Activated CD4-positive, alpha-beta T cell treated with anti-CD3 and anti-CD28 coated beads for 1 hour (primary cell): Measurements from ENCODE around the gene RHOBTB1.

Experiments used
- DNase-seq: peaks from one replicate; pipeline ENCODE4 v3.0.0-alpha.2; 2020

RHOBTB1 gene

DNA sequence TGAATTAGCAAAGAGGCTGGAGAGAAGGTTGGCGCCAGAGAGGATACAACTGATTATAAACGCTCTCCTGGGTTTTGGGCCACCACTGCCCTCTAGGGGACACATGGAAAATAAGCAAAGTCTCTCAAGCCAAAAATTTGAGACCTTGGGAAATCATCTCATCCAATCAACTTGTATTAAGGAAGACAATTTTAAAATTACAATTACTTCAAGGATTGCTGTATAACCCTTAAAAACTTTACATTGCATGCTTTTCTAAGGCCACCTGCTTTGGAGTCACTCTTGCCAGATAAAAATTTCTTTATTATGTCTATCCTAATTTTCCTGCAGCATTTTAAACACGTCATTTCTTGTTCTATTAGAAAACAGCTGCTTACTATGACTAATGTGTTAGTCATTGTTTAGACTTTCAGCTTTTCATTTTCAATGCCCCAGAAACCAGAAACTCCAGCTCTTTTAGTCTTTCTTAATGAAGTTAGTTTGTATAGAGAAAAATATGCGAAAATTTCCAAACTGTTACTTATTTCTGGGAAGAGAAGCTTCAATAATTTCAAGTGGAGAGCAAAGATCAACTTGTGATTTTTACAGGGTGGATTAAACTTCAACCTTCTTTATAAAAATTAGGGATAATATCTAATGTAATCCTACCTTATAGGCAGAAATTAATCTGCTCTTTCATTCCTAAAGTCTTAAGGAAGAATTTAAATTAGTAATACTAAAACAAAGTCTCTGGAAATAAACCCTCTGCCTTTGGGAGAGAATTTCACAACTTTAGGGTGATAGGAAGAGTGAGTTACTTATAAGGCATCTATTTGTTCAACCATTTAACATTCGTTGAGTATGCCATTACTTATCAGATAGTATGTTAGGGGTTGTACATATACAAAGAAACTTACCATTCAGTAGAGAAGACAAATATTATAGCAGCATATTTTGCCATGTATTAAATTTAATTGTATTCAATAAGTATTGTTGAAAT is 20.6 kb upstream of the RHOBTB1 start:
- DNase-seq: no peak

DNA sequence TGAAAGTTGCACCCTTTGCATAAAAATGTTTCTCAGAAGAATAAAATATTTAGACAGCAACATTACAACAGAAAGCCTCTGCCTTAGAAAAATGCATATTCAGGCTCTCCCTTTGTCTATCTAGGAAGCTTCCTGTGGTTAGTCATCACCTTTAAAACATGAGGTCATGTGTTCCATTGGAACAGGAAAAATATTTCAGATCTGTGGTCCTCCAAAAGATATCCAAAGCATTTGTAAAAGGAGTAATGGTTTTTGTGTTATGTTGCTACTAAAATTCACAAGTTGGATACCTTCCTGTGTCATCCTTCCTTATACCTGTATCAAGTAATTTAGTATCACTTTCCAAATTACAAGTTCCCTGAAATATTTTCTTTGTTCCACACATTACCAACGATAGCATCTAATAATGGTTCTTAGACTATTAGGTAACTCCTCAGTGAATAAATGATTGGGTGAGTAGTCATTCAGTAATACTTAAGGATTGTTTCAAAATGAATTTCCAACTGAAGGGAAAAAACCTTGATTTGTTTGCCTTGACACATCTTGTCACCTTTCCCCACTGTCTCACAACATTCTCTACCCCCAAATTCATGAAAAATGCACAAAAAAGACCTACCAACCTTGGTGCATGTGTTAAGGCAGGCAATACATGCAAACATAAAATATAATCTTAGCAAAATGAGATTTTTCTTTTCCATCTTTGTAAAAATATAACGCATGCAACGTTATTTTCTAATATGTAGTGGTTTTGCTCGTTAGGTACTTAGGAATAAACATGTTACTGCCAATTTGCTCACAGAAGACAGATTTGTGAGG is 19.7 kb upstream of the RHOBTB1 start:
- no peak for DNase-seq

DNA sequence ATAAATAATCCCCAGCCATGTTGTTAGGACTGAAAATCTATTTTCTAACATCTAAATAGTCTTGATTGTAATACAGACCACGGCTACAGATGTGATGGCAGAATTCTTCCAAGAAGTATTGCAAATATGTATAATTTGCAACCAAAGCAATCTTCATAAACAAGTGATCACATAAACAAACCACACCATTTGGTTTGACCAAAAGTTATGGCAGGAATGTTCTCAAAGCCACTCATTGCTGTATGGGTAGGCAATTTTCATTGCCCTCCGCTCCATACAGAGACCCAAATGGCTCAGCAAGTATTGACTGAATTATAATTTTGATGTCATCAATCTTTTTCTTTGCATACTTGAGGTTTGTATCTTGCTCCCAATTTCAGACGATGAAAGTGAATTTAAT is 19.0 kb upstream of the RHOBTB1 start:
- DNase-seq: no peak

DNA sequence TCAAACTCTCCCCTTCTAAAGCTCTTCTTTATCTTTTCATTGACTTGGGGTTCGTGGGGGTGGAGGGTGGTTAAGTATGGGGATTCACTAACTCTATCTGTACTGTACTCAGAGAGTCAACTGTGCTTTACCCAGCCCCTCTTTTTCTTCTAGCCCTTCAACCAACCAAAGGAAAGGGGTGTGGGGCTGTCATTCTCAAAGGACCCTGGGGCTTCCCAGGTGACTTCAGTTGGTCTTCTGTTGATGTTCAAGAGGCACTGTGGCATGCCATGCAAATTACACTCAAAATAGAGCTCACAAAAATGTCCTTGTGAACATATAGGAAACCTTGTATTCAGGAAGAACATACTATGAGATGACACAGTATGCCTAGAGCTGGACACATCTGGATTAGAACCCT is 16.9 kb upstream of the RHOBTB1 start:
- DNase-seq: no peak

DNA sequence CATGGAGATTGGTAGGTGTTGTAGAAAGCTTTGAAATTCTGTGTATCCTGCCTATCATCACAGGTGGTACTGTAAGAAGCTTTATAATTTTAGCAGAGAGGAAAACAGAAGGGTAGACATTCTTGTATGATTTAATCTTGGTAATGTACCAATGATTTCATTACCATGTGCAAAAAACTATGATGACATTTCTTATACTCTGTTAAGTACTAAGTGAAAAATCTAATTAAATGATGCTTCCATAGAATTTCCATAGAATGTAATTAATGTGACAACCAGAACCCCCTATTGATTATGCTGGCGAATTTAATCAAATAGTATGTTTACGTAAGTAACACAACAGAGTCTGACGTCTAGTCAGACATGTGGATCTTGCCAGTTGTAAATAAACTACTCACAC is 16.0 kb upstream of the RHOBTB1 start:
- no peak for DNase-seq

DNA sequence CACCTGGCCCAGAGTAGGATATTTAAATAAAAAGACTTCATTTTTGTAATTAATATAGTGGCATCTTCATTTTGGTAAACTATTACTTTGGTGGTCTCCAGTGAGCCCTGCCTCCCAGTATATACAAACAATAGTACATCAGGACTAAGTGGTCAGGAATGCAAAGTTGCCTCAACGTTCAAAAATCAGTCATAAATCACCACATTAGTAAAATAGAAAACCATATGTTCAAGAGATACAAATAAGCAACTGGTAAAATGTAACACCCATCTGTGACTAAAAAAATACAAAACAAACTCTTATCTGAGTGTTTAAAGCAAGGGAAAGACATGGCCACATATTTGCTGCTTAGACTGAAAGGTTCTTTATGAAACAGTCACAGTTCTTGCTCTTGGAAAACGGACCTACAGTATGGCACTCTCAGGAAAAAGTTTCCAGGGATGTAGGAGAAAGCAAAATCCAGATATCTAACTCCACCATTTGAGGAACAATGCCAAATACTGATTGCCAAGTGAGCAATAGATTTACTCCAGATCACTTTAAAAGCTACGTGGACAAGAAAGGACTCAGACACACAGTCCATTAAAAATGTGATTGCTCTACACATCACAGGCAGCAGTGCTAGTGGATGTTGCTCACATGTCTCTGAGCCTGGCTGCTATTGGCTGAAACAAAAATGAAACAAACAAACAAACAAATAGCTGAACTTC is 15.1 kb upstream of the RHOBTB1 start:
- DNase-seq: no peak

DNA sequence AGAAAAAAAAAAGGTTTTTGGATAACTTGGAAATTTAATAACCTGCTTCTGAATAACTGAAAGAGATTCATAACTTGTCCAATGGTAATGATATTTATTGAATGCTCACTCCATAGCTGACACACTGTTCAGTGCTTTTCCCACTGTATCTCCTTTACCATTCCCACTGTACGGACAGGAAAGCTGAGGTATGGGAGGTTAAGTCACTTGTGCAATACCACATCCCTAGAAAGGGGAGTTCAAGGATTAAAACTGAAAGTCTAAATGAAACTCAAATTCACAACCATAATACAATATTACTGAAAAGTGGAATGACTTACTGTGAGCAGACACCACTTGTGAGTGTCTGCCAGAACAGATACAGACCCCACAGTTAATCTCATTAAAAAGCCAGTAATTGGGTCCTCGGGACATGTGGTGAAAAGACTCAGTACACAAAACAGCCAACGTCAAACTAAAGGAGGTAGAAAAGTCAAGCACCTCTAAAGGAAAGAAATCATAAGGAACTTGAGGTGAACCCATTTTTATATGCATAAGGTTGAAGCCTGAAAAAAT is 13.8 kb upstream of the RHOBTB1 start:
- DNase-seq: no peak

DNA sequence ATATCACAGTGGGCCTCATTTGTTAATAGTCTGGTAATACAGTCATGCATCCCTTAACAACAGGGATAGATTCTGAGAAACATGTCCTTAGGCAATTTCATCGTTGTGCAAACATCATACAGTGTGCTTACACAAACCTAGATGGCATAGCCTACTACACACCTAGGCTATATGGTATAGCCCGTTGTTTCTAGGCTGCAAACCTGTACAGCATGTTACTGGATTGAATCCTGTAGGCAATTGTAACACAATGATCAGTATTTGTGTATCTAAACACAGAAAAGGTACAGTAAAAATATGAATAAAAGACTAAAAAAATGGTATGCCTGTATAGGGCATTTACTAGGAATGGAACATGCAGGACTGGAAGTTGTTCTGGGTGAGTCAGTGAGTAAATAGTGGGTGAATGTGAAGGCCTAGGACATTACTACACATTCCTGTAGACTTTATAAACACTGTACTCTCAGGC is 12.0 kb upstream of the RHOBTB1 start:
- no peak for DNase-seq

DNA sequence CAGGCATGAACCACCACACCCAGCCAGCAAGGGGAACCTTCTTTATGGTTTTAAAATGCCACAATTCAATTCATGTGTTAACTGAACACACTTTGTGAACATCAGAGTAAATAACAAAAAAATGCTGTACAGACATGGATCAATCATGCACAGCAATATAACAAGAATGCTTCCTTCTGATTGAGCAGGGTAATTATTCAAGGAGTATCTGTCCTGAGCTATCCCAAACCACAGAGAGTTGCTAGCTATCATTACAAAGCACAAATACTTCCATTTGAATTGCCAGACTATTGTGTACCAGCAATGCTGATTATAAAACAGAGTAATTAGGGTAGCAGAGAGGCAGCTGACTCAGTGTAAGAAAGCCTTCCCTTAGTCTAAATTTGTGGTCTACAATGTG is 11.3 kb upstream of the RHOBTB1 start:
- DNase-seq: no peak

DNA sequence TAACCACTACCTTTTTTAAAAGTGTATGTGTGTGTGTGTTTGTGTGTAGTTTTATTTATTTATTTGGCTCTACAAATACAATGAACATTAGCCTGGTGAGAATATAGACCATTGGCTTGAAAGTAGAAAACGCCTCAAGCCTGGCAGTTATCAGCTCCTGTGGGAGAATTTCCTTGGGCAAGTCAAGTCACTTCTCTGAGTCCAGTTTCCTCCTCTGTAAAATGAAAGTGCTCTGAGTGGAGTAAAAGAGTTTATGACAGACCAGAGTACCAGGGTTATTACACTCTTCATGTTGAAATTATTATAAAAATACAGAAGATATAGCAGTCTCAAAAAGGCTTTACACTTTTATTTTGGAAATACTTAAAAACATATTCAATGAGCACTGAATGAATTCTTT is 10.1 kb upstream of the RHOBTB1 start:
- DNase-seq: no peak

DNA sequence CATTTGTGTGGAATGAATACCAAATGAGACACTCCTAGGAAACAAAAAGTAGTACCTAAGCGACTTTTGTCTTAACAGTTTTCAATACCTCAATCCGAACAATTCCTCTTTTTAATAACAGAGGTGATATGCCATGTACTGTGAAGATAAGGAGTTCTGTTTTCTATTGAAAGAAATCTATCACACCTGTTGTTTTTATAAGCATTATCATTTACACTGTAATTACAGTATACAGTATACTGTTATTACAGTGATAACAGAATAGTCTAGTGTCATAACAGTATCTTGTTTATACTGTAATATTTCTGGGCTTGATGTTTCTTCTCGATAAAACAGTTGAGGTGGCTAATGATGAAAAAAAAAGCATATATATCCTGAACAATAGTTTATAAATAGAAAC is 9.4 kb upstream of the RHOBTB1 start:
- no peak for DNase-seq

DNA sequence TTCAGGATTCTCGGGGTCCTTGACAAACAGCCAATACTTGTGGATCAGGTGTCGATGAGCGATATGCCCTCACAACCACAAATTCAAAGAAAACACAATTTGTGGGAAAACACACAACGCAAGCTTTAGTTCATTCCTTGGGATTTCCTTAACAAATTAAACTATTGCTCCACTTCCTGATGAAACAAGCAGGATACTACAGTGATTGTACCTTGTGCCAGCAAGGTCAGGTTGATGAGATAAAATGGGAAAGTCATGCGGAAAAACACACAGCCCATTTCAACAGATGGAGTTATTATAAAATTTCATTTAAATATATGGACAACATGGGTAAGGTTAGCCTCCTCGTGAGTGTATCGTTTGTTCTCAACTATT is 8.8 kb upstream of the RHOBTB1 start:
- DNase-seq: no peak

DNA sequence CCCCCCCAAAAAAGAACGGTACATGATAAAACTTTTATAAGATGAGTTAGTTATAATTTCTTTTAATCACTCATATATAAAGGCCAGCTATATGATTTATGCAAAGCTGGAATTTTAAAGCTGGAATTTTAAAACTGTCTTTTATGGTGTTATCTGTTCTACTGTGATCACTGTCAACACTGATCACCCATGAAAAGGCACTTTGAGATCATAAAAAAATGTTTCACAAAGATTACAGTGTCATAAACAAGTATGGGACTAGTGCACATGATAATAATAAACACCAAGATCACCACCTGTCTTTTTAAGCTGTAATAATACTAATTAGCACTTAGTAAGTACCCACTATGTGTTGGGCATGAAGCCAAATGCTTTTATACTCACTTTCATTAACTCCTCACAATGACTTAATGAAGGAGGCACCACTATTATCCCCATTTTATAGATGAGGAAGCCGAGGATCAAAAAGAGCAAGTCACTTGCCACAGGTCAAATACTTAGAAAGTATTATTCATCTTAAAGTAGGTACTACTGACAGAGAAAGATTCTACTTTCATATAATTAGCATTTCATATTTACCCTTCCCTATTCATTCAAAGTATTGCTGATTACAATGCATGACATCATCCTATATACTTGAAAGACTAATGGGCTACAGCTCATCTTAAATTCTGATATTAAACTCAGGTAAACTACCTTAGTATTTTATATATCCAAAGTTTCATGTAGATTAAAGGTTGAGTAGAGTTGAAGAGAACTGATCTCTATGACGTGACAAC is 8.3 kb upstream of the RHOBTB1 start:
- DNase-seq: no peak

DNA sequence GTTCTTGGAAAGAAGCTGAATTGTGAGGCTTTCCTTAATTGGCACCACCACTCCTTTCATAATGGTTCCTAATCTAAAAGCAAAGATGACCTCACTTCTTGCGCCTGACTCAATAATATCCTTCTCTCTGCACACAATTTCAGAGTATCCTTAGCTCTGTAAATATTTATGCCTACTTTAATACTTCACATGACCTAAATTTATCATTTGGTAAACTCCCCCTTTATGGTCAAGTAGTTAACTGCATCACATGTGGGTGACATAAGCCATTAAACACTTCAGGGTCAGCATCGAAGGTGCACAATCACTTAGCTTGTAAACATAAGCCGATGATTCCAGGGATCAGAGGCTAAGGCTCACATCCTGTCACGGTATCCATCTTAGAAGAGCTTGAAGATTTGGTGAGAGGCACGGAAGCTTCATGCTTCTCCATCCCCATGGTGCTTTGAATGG is 7.3 kb upstream of the RHOBTB1 start:
- no peak for DNase-seq

DNA sequence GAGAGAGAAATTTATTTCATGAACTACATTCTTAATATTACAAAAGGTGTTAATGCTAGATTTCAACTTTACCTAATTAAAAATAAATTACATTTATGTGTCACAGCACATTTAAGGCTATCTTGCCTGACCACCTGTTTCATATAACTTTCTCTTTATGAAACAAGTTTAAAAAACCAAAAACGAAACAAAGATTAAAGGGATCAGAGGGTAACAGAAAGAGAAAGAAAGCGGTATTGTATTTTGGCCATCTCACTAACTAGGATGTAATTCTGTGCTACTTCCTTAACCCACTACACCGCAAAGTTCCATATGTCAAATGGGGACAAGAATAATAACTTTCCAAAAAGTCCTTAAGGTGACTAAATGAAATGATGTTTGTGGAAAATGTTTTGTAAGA is 6.3 kb upstream of the RHOBTB1 start:
- no peak for DNase-seq

DNA sequence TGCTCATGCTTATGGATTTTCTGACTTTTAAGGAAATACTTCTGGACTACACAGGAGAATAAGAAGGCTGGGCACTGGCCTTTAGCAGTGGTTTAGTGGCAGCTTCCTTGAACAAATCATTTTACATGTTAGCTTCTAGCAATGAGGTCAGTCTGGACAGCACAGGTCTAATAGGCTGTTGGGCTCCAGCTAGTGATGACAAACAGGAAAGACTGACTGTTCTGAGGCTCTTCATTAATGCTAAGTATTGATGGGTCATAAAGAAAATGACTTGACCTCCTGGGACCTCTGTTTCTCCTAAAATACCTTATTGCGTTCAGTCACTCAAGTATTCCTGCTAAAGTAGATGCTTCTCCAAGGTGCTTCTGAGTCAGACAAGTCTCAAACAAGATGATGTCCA is 4.9 kb upstream of the RHOBTB1 start:
- DNase-seq: no peak

DNA sequence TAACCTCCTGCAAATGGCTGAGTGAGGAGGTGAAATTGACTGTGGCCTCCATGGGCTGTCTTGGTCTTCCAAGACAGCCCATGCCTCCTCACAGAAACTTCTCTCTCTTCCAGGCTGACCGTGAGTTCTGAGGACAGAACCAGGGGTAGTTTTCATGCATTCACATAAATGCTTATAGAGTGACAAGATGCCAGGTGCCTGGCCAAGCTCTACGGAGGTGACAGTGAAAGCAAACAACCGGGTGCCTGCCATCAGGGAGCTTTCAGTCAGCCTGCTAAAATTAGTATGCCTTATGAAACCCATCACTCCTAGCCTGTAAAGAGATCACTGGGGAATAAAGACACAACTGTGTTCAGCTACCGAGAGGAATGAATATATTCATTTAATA is 919 bp upstream of the RHOBTB1 start:
- DNase-seq: no peak

DNA sequence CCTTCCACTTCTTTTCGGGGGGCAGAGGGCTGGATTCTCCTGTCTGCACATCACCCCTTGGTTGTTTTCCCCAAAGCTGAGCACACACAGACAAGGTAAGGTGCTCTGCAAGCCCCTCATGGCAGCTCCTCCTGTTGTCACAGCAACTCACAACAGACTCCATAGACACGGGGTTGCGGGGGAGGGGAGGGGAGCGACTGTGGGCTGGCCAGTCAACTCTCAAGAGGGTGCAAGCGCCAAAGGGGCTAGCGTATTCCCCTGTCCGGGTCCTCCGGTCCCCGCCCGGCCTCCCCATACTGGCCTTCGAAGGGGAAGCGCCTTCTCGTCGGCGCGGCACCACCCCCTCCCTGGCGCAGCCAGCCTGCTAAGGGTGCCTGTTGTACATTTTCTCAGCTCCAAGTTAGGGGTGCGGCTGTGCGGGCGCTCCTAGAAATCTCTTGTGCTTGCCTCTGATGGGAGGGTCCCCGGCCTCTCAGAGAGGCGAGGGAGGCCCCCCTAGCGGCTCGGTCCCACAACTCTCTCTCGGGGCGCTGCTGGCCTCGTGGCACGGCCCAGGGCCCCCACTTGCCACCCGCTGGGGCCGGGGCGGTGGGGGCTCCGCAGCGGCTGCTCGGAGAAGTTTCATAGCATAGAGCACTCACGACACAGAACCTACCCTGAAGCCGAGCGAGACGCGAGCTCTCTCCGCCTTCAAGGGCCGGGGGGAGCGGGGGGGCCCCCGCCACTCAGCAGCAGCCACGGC is 498 bp downstream of the RHOBTB1 start:
- DNase-seq: no peak

DNA sequence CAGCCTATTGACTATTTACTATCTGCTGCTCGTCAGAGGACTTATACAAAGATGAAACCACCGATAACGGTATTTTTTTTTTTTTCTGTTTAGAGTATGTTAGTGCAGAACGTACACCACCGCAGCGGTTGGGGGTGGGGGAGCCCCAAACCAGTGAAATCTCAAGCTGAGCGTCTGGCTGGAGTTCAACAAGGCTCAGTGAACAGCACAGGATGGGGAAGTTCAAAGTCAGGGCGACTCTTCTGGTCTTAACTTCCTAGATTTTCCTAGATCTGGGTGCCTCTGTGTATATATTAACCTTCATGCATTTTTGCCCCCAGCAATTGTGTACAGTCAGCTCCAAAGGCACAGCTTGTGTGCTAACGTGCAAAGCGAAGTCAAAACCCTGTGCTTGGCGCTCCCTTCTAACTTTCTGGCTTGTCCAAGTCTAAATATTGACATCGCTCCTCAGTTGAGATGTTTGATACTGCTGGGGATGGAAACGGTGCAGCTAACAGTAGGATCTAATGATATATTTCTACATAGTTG is 1.1 kb downstream of the RHOBTB1 start:
- no peak for DNase-seq

DNA sequence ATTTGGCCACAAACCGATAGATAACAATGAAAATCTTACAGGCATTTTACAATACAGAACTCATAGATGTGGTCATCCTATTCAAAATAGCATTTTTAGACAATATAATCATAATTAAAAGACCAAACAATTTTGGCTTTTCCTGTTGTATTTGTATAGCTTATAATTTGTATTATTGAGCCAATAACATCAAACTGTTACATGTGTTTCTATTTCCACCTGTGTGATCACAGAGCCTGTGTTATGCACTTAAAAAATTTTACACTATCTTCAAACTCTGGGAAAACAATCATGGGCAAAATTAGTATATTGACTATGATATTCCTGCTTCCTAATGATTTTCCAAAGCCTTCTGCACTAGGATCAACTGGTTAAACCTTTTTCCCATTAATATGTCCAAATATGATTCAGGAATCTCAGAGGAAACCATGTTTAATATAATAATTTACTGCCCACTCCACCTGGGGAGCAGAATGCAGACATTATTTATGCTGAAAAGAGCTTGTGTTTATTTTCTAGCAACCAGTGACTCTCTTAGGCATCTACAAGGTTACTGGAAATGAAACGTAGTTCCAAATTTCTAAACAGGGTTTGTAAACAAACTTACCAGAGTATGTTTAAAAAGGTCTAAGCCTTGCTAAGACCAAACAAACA is 1.7 kb downstream of the RHOBTB1 start:
- DNase-seq: no peak

DNA sequence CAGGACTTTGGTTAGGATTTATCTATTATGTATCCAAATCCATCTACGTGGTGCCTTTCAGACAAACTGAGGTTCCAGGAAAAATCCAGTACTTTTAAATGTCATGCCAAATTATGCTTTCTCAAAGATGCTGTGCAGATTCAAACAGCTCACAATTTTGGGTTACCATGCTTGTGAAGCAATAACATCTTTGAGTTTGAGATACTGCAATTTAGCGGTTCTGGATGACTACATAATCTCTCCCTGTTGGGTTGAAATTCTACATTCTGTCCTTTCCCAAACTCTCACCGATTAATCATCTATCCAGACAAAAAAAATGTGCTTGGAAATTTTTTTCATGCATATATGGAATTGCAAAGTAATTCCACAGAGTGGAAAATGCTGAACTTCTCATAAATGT is 3.5 kb downstream of the RHOBTB1 start:
- no peak for DNase-seq
